Measurements from ENCODE around the gene ARMC10. TPM values are rescaled to one million over a fixed set of nuclear protein-coding genes. Genes with fewer than 3 reads are reported as not detected.

ARMC10 gene
- total RNA-seq, 2 experiments from 2014 or later, result 26.0 to 28.7 TPM

DNA sequence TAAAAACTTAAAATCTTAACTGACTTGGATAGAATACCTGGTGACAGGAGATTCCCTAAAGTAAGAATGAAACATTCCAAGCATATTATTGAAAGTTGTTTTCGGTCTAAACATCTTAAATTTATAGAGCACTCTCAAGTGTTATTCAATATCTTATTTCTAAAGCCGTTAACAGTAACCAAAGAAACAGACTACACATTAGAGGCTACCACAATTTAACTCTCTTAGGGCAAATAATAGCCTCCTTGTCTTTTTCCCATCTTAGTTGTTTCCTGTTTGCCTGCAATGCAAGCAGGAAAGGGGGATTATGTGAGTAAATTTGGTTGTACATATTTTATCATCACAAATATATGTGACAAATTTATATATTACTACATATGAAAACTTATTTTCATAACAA is 42.5 kb downstream of the ARMC10 start:
- ATAC-seq (no peak), DNase-seq (no peak)
- Mint-ChIP-seq H3K27me3 (no peaks in the 10 kb centered on the region), H3K27ac (no peak overlapping the region), H3K4me1 (peaks cover 13% of the 10 kb centered on the region), H3K4me3 (no peak overlapping the region), H3K36me3 (peaks cover 39% of the 10 kb centered on the region), H3K9me3 (ENCODE audit: low read depth) (no peaks in the 10 kb centered on the region)
- CTCF ChIA-PET, result no interaction called here

DNA sequence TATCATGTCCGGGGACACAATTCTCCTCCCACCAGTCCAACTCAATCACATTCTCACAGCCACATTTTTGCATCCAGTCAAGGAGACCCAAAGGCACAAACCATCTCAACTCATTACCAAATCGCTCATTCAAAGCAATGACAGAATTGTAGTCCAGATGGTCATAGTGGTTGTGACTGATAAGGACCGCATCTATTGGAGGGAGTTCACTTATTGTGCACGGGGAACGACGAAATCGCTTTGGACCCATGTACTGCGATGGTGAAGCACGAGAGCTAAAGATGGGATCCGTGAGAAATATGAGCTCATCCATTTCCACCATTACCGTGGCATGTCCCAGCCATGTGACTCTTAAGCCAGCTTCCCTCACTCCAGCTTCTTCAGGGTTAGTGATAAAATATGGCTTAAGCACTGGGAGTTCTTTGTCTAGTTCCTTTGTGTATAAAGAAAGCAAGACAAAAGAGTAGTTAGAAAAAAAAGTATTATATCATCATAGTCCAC is 44.9 kb downstream of the ARMC10 start:
- DNase-seq (no peak), ATAC-seq (no peak)
- Mint-ChIP-seq H3K9me3 (ENCODE audit: low read depth) (no peaks in the 10 kb centered on the region), H3K27me3 (no peaks in the 10 kb centered on the region), H3K27ac (no peak overlapping the region), H3K4me3 (no peak overlapping the region), H3K36me3 (peaks cover 28% of the 10 kb centered on the region), H3K4me1 (no peaks in the 10 kb centered on the region)
- CTCF ChIA-PET, result interaction anchor here (0.5 to 0.6 kb wide), 2 partner anchors 58 to 1380 kb away, joined by 4 to 5 read pairs; no protein-coding TSS in a partner anchor

DNA sequence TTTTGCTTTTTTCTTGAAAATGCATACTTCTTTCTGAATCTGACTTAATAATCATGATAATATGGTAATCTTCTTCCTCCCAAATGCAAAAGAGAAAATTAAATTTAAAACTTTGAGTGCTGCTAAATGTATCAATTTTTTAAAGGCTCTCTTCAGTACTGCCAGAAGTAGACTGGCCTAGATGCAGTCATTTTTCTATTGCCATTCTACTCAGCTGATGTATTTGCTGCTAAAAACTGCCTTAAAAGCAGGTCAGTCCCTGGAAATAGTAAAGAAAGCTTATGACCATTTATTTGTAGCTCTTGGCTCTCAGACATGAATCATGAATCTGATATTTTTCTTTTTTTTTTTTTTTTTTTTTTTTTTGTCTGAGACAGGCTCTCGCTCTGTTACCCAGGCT is 45.4 kb downstream of the ARMC10 start:
- H3K4me1 Mint-ChIP-seq, result no peaks in the 10 kb centered on the region
- no peak overlapping the region for H3K4me3 Mint-ChIP-seq
- ATAC-seq (no peak), DNase-seq (no peak)
- peaks cover 24% of the 10 kb centered on the region for H3K36me3 Mint-ChIP-seq
- CTCF ChIA-PET, result no interaction called here
- no peaks in the 10 kb centered on the region for H3K27me3 Mint-ChIP-seq
- no peak overlapping the region for H3K27ac Mint-ChIP-seq
- H3K9me3 Mint-ChIP-seq (ENCODE audit: low read depth), result no peaks in the 10 kb centered on the region

DNA sequence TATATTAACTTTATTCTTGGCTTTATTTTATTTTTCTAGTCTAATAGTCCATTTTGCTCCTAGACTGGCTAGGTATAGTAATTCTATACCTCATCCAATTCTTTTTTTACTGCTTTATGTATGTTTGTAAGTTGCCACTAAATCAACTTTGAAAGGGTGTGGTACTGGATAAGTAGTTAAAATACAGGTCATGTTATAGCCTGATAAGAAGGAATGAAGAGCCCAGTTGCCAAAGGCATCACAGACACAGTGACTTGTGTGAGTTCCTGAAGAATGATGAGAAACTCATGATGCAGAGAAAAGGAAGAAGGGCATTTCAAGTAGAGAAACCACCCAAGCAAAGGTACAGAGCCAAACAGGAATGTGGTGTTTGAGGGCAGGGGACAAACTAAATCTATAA is 46.7 kb downstream of the ARMC10 start:
- CTCF ChIA-PET, result no interaction called here
- no peak overlapping the region for H3K4me3 Mint-ChIP-seq
- ATAC-seq, result no peak
- no peaks in the 10 kb centered on the region for H3K9me3 Mint-ChIP-seq (ENCODE audit: low read depth)
- no peaks in the 10 kb centered on the region for H3K27me3 Mint-ChIP-seq
- no peaks in the 10 kb centered on the region for H3K4me1 Mint-ChIP-seq
- DNase-seq, result no peak
- H3K27ac Mint-ChIP-seq, result no peak overlapping the region
- H3K36me3 Mint-ChIP-seq, result peaks cover 31% of the 10 kb centered on the region

- H3K27me3 Mint-ChIP-seq, result no peaks in the 10 kb centered on the region
Observed at GRCh38 chr7:103123529-103123928, 48.6 kb downstream of the ARMC10 start.

DNA sequence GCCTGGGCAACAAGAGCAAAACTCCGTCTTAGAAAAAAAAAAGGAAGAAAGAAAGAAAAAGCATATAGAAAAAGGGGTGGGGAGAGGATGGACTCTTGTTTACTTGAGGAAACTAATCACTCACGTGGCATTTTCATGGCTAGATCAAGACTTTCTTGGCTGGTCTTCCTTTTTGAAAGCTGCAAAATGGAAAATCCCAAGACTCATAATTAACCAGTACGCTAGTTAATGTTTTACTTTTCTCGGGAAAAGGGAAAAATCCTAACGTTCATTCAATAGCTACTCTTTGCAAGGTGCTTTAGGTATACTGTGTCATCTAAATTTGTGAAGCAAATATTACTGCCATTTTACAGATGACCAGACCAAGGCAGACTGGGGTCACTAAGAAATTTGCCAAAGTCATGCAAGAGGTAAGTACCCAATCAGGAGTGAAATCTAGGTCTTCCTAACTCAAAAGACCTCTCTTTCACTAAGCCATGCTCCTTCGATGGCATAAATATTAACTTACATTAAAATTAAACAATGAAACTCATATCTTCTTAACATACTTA is 49.6 kb downstream of the ARMC10 start:
- no peaks in the 10 kb centered on the region for H3K9me3 Mint-ChIP-seq (ENCODE audit: low read depth)
- CTCF ChIA-PET, result no interaction called here
- ATAC-seq (no peak), DNase-seq (no peak)
- H3K27ac Mint-ChIP-seq, result no peak overlapping the region
- H3K4me1 Mint-ChIP-seq, result peaks cover 4% of the 10 kb centered on the region
- no peak overlapping the region for H3K4me3 Mint-ChIP-seq
- peaks cover 49% of the 10 kb centered on the region for H3K36me3 Mint-ChIP-seq
- H3K27me3 Mint-ChIP-seq, result no peaks in the 10 kb centered on the region

More at GRCh38 chr7:103123529-103123928, 48.6 kb downstream of the ARMC10 start:
- Mint-ChIP-seq H3K27ac (no peak overlapping the region), H3K9me3 (ENCODE audit: low read depth) (no peaks in the 10 kb centered on the region), H3K4me1 (peaks cover 4% of the 10 kb centered on the region), H3K36me3 (peaks cover 46% of the 10 kb centered on the region), H3K4me3 (no peak overlapping the region)
- no peak for ATAC-seq
- CTCF ChIA-PET, result no interaction called here
- DNase-seq, result no peak

DNA sequence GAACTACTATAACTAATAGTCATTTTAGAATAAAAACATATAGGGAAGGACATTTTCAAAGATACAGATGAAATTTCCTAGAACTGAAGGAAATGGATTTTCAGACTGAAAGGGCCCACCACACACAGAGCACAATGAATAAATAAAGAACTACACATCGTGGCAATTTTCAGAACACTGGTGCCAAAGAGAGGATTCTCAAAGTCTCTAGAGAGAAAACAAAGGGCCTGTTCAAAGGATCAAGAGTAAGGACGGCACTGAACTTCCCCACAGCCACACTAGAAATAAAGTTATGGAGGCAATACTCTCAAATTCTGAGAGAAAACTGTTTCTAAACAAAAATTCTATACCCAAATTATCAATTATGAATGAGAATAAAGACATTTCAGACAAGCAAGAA is 52.1 kb downstream of the ARMC10 start:
- Mint-ChIP-seq H3K9me3 (ENCODE audit: low read depth) (no peaks in the 10 kb centered on the region), H3K4me3 (no peak overlapping the region), H3K27me3 (no peaks in the 10 kb centered on the region), H3K27ac (no peak overlapping the region), H3K36me3 (peaks cover 29% of the 10 kb centered on the region), H3K4me1 (peaks cover 8% of the 10 kb centered on the region)
- ATAC-seq (no peak), DNase-seq (no peak)
- CTCF ChIA-PET, result no interaction called here

GRCh38 chr7:103129702-103130549 is 55.0 kb downstream of the ARMC10 start:
- Mint-ChIP-seq H3K4me1 (peaks cover 8% of the 10 kb centered on the region), H3K4me3 (no peak overlapping the region), H3K9me3 (ENCODE audit: low read depth) (no peaks in the 10 kb centered on the region), H3K27ac (no peak overlapping the region), H3K27me3 (no peaks in the 10 kb centered on the region), H3K36me3 (peaks cover 25% of the 10 kb centered on the region)
- DNase-seq, result no peak
- CTCF ChIA-PET, result no interaction called here
- no peak for ATAC-seq

DNA sequence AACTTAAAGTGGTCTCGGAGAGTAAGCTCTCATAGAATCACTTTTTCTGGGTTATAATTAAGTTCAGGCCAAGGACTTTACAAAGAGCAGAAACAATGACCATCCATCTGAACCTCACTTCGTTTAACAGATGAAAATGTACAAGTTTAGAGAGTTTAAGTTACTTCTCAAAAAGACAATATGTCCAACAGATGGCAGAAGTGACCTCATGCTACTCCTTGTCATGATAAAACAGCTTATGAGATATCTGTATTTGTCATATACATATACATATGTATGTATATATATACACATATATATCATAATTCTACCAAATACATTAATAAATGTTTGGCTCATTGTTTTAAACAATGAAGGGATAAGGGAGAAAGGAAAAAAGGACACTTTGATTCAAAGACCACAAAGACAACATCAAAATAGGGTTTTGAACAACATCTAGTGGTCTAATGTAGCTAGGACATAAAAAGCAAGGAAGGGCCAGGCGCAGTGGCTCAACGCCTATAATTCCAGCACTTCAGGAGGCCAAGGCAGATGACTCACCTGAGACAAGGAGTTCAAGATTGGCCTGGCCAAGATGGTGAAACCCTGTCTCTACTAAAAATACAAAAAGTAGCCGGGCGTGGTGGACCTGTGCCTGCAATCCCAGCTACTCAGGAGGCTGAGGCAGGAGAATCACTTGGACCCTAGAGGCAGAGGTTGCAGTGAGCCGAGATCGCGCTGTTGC is 56.1 kb downstream of the ARMC10 start:
- H3K4me3 Mint-ChIP-seq, result no peak overlapping the region
- no peaks in the 10 kb centered on the region for H3K9me3 Mint-ChIP-seq (ENCODE audit: low read depth)
- H3K27ac Mint-ChIP-seq, result no peak overlapping the region
- ATAC-seq (no peak), DNase-seq (no peak)
- H3K27me3 Mint-ChIP-seq, result no peaks in the 10 kb centered on the region
- H3K36me3 Mint-ChIP-seq, result peaks cover 22% of the 10 kb centered on the region
- H3K4me1 Mint-ChIP-seq, result peaks cover 8% of the 10 kb centered on the region
- CTCF ChIA-PET, result no interaction called here

- H3K9me3 Mint-ChIP-seq (ENCODE audit: low read depth), result no peaks in the 10 kb centered on the region
- peaks cover 7% of the 10 kb centered on the region for H3K36me3 Mint-ChIP-seq
- H3K27me3 Mint-ChIP-seq, result no peaks in the 10 kb centered on the region
- ATAC-seq (no peak), DNase-seq (no peak)
- CTCF ChIA-PET, result no interaction called here
- no peak overlapping the region for H3K27ac Mint-ChIP-seq
- H3K4me3 Mint-ChIP-seq, result no peak overlapping the region
- H3K4me1 Mint-ChIP-seq, result peaks cover 4% of the 10 kb centered on the region
Observed at GRCh38 chr7:103132995-103133688, 58.2 kb downstream of the ARMC10 start.

DNA sequence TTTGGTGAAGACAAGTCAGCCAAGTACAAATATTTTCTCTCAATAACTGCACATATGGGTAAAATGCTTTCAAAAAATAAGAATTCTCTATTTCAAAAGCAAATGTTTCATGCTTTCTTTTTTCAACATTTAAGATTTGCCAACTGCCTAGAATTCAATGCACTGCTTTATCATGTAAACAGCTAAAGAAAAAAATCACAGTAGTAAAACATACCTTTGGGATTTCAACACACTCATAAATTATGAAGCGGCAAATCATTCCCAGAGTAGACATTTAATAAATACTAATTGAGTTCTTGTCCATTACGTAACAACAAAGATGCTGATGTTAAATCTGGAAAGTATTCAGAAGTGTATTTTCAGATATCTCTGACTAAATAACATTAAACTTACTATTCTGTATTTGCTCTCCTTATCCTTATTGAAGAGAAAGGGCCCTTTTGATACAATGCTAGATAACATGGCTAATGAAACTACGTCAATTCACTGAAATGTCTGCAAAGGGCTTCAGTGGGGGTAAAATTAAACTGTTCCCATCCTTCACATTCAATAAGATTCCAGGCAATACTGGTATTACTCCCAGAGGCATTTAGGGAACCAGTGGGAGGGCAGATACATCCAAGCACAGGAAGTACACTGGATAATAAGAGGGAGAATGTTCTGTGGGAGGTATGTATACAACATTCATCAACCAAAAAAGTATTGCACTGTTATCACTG is 60.1 kb downstream of the ARMC10 start:
- DNase-seq, result no peak
- no peaks in the 10 kb centered on the region for H3K36me3 Mint-ChIP-seq
- peaks cover 2% of the 10 kb centered on the region for H3K4me1 Mint-ChIP-seq
- CTCF ChIA-PET, result no interaction called here
- no peaks in the 10 kb centered on the region for H3K27me3 Mint-ChIP-seq
- no peaks in the 10 kb centered on the region for H3K9me3 Mint-ChIP-seq (ENCODE audit: low read depth)
- ATAC-seq, result no peak
- no peak overlapping the region for H3K4me3 Mint-ChIP-seq
- H3K27ac Mint-ChIP-seq, result no peak overlapping the region

- DNase-seq (no peak), ATAC-seq (no peak)
- H3K4me3 Mint-ChIP-seq, result no peak overlapping the region
- H3K9me3 Mint-ChIP-seq (ENCODE audit: low read depth), result no peaks in the 10 kb centered on the region
- H3K27me3 Mint-ChIP-seq, result no peaks in the 10 kb centered on the region
- CTCF ChIA-PET, result no interaction called here
- H3K4me1 Mint-ChIP-seq, result peaks cover 9% of the 10 kb centered on the region
- H3K36me3 Mint-ChIP-seq, result peaks cover 9% of the 10 kb centered on the region
- no peak overlapping the region for H3K27ac Mint-ChIP-seq
Observed at GRCh38 chr7:103140061-103140460, 65.1 kb downstream of the ARMC10 start.

GRCh38 chr7:103140685-103141084 is 65.7 kb downstream of the ARMC10 start:
- no peak for ATAC-seq
- H3K27me3 Mint-ChIP-seq, result no peaks in the 10 kb centered on the region
- no peaks in the 10 kb centered on the region for H3K9me3 Mint-ChIP-seq (ENCODE audit: low read depth)
- DNase-seq, result no peak
- CTCF ChIA-PET, result no interaction called here
- no peak overlapping the region for H3K27ac Mint-ChIP-seq
- peaks cover 9% of the 10 kb centered on the region for H3K36me3 Mint-ChIP-seq
- H3K4me3 Mint-ChIP-seq, result no peak overlapping the region
- H3K4me1 Mint-ChIP-seq, result peaks cover 9% of the 10 kb centered on the region
